LNCAP (cell line): ENCODE data around the gene SH2D3C.

Source experiments
- CTCF ChIP-seq: fragments of 450-650 bp; IDR thresholded peaks from 2 replicates; pipeline ENCODE4 v1.5.1; 2017; ENCODE audit warnings: mild to moderate bottlenecking

Gene SH2D3C

GRCh38 chr9:127689329-127690000 is 89.0 kb downstream of the SH2D3C start:
- TF ChIP-seq CTCF = no peak
